ENCODE measurements around the gene SLX4IP.
A peak's percentile ranks its signal among the peaks of the same experiment; 100 is the strongest.
"Not testable (repeated sequence)": the region's sequence is repeated elsewhere in the genome, so short reads cannot be mapped to it uniquely, and the experiment has no call there.

Gene SLX4IP

GRCh38 chr20:10434832-10435812 is at the start of gene SLX4IP:
SLX4IP (plus strand) TSS chr20:10435305; CDS start chr20:10458205, 22,900 bp downstream.
- Mint-ChIP-seq H3K27me3 (no peaks in the 10 kb centered on the region), H3K27ac (peak within 1 kb of the TSS; percentile 97), H3K4me3 (peak within 1 kb of the TSS; percentile 87), H3K9me3 (no peaks in the 10 kb centered on the region), H3K36me3 (no peaks in the 10 kb centered on the region), H3K4me1 (peaks cover 37% of the 10 kb centered on the region)
- ATAC-seq, result peak; percentile 89

GRCh38 chr20:10385850-10386544 is 49.1 kb upstream of the SLX4IP start:
- H3K4me1 Mint-ChIP-seq, result no peaks in the 10 kb centered on the region
- H3K27ac Mint-ChIP-seq, result no peak overlapping the region
- no peak for ATAC-seq
- H3K4me3 Mint-ChIP-seq, result no peak overlapping the region
- H3K27me3 Mint-ChIP-seq, result peaks cover 25% of the 10 kb centered on the region
- H3K9me3 Mint-ChIP-seq, result no peaks in the 10 kb centered on the region
- H3K36me3 Mint-ChIP-seq, result no peaks in the 10 kb centered on the region

GRCh38 chr20:10387686-10388085 is 47.4 kb upstream of the SLX4IP start:
- Mint-ChIP-seq H3K9me3 (no peaks in the 10 kb centered on the region), H3K27me3 (peaks cover 24% of the 10 kb centered on the region), H3K36me3 (no peaks in the 10 kb centered on the region), H3K4me1 (no peaks in the 10 kb centered on the region), H3K27ac (no peak overlapping the region), H3K4me3 (no peak overlapping the region)
- no peak for ATAC-seq

DNA sequence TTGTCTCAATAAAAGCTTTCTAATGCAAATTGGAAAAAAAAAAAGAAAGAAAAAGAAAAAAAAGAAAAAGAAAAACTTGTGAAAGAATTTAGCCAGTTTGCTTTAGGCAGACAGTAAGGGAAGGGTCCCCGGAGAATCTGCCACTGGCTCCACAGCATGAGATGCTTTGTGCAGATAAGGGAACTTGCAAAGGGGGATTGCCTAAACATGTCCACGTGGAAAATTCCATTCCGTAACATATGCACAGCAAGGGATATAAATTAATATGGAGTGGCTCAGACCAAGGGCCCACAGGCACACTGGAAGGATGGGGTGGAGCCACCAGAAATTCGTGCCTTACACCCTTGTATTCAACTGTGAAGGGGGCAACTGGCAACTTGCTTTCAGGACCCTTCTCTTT is 46.5 kb upstream of the SLX4IP start:
- Mint-ChIP-seq H3K27me3 (peaks cover 15% of the 10 kb centered on the region), H3K9me3 (no peaks in the 10 kb centered on the region), H3K36me3 (no peaks in the 10 kb centered on the region), H3K4me3 (no peak overlapping the region), H3K4me1 (no peaks in the 10 kb centered on the region), H3K27ac (no peak overlapping the region)
- no peak for ATAC-seq

DNA sequence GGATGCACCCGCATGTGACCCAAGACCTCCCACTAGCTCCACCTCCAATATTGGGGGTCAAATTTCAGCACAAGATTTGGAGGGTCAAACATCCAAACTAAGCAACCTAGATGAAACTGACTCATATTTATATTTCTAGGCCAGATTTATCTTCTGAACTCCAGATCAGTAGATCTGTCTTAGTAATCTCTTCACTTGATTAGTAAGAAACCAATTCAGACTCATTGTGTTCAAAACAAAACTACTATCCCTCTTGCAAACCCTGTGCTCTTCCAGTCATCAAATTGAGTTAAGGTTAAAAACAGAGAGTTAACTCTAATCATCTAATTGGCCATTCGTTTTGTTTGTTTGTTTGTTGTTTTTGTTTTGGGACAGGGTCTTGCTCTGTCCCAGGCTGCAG is 44.4 kb upstream of the SLX4IP start:
- no peak overlapping the region for H3K4me3 Mint-ChIP-seq
- peaks cover 13% of the 10 kb centered on the region for H3K27me3 Mint-ChIP-seq
- H3K36me3 Mint-ChIP-seq, result no peaks in the 10 kb centered on the region
- no peaks in the 10 kb centered on the region for H3K4me1 Mint-ChIP-seq
- no peaks in the 10 kb centered on the region for H3K9me3 Mint-ChIP-seq
- H3K27ac Mint-ChIP-seq, result no peak overlapping the region
- no peak for ATAC-seq

DNA sequence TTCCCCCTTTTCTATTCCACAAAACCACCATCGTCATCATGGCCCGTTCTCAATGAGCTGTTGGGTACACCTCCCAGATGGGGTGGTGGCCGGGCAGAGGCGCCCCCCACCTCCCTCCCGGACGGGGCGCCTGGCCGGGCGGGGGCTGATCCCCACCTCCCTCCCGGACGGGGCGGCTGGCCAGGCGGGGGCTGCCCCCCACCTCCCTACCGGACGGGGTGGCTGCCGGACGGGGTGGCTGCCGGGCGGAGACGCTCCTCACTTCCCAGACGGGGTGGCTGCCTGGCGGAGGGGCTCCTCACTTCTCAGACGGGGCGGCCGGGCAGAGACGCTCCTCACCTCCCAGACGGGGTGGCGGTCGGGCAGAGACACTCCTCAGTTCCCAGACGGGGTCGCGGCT is 40.4 kb upstream of the SLX4IP start:
- not testable (repeated sequence) for H3K27me3 Mint-ChIP-seq, H3K4me3 Mint-ChIP-seq, ATAC-seq, H3K36me3 Mint-ChIP-seq, H3K27ac Mint-ChIP-seq, H3K4me1 Mint-ChIP-seq, H3K9me3 Mint-ChIP-seq

DNA sequence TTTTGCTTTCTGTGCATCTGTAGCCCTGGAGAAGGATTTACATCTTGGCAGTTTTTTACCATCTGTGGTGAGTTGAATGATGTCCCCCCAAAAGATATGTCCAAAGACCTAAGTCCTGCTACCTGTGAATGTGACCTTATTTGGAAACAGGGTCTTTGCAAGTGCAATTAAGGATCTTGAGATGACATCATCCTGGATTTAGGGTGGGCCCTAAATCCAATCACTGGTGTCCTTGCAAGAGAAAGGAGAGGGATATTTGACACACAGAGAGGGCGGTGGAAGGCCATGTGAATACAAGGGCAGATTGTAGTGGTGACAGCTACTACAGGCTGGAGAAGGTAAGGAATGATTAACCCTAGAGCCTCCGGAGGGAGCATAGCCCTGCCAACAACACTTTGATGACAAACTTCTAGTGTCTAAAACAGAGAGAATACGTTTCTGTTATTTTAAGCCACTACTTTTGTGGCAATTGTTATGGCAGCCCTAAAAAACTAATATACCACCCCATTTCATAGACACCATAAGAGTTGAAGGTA is 36.2 kb upstream of the SLX4IP start:
- no peak overlapping the region for H3K27ac Mint-ChIP-seq
- no peaks in the 10 kb centered on the region for H3K27me3 Mint-ChIP-seq
- H3K4me1 Mint-ChIP-seq, result peaks cover 9% of the 10 kb centered on the region
- H3K36me3 Mint-ChIP-seq, result no peaks in the 10 kb centered on the region
- H3K4me3 Mint-ChIP-seq, result no peak overlapping the region
- no peak for ATAC-seq
- H3K9me3 Mint-ChIP-seq, result no peaks in the 10 kb centered on the region

- no peaks in the 10 kb centered on the region for H3K27me3 Mint-ChIP-seq
- no peak overlapping the region for H3K4me3 Mint-ChIP-seq
- peak overlapping the region; percentile 31 for H3K27ac Mint-ChIP-seq
- no peak for ATAC-seq
- H3K4me1 Mint-ChIP-seq, result peaks cover 16% of the 10 kb centered on the region
- H3K9me3 Mint-ChIP-seq, result no peaks in the 10 kb centered on the region
- peaks cover 9% of the 10 kb centered on the region for H3K36me3 Mint-ChIP-seq
Measured at GRCh38 chr20:10402938-10403608, 32.0 kb upstream of the SLX4IP start.

GRCh38 chr20:10404023-10404628 is 31.0 kb upstream of the SLX4IP start:
- no peaks in the 10 kb centered on the region for H3K9me3 Mint-ChIP-seq
- no peak overlapping the region for H3K4me3 Mint-ChIP-seq
- no peak for ATAC-seq
- no peak overlapping the region for H3K27ac Mint-ChIP-seq
- H3K36me3 Mint-ChIP-seq, result peaks cover 9% of the 10 kb centered on the region
- H3K27me3 Mint-ChIP-seq, result no peaks in the 10 kb centered on the region
- peaks cover 16% of the 10 kb centered on the region for H3K4me1 Mint-ChIP-seq

GRCh38 chr20:10404959-10405530 is 30.1 kb upstream of the SLX4IP start:
- H3K36me3 Mint-ChIP-seq, result peaks cover 9% of the 10 kb centered on the region

DNA sequence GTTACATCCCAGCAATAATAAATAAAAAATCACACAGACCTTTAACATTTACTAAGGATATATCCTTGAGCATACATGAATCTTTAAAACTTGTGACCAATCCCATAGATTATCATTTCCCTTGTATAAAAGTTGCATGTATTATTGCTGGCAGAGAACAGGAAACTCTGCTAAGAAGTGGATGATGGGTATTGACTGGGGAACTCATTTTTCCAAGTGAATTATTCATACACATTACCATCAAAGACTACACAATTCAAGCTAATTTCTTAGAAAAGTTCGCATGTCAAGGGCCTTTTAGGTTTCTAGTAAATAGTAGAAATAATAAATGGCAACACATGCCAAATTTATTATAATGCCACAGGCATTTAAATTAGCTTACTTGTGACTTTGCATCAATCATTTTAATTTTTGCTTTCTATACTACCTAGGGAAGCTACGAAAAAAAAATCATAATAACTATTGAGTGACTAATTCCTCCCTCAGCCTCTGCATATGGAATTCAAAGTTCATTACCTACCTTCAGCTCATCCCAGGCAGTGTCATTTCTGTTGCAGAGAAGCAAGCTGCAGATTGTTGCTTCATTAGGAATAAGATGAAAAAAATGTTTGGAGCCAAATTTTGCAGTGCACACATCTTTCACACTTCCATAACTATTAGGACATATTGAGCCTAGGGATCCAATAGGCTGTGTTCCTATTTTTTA is 26.8 kb upstream of the SLX4IP start:
- peaks cover 9% of the 10 kb centered on the region for H3K36me3 Mint-ChIP-seq
- no peaks in the 10 kb centered on the region for H3K9me3 Mint-ChIP-seq
- H3K27ac Mint-ChIP-seq, result no peak overlapping the region
- no peaks in the 10 kb centered on the region for H3K27me3 Mint-ChIP-seq
- H3K4me1 Mint-ChIP-seq, result peaks cover 11% of the 10 kb centered on the region
- ATAC-seq, result no peak
- H3K4me3 Mint-ChIP-seq, result no peak overlapping the region

More at GRCh38 chr20:10404959-10405530, 30.1 kb upstream of the SLX4IP start:
- ATAC-seq, result no peak
- H3K4me3 Mint-ChIP-seq, result no peak overlapping the region
- H3K27me3 Mint-ChIP-seq, result no peaks in the 10 kb centered on the region
- H3K9me3 Mint-ChIP-seq, result no peaks in the 10 kb centered on the region
- H3K27ac Mint-ChIP-seq, result no peak overlapping the region
- peaks cover 16% of the 10 kb centered on the region for H3K4me1 Mint-ChIP-seq

DNA sequence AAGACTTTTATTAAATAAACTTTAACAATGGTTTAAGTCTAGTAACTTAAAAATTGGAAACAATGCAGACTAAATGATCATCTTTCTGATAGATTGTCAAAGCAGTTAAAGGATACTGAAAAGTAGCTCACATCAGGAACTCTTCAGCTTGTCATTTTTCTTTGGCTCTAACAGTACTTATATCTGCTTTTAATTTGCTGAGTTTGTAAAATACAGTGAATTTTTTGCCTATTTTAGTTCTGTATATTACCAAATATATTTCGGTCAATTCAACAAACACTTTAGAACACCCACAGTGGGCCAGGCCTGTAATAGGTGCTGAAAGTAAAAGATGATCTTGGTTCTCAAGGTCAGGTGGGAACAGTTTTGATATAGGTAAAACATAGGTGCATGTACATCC is 23.4 kb upstream of the SLX4IP start:
- no peak overlapping the region for H3K27ac Mint-ChIP-seq
- no peak for ATAC-seq
- peaks cover 5% of the 10 kb centered on the region for H3K36me3 Mint-ChIP-seq

GRCh38 chr20:10412591-10413408 is 22.3 kb upstream of the SLX4IP start:
- H3K27ac Mint-ChIP-seq, result no peak overlapping the region
- ATAC-seq, result no peak
- peaks cover 11% of the 10 kb centered on the region for H3K36me3 Mint-ChIP-seq
- H3K4me1 Mint-ChIP-seq, result peaks cover 21% of the 10 kb centered on the region
- H3K4me3 Mint-ChIP-seq, result no peak overlapping the region
- H3K9me3 Mint-ChIP-seq, result no peaks in the 10 kb centered on the region
- H3K27me3 Mint-ChIP-seq, result no peaks in the 10 kb centered on the region

More for the DNA sequence above, 23.4 kb upstream of the SLX4IP start:
- H3K27me3 Mint-ChIP-seq, result no peaks in the 10 kb centered on the region
- H3K4me3 Mint-ChIP-seq, result no peak overlapping the region
- H3K4me1 Mint-ChIP-seq, result peaks cover 12% of the 10 kb centered on the region
- H3K9me3 Mint-ChIP-seq, result no peaks in the 10 kb centered on the region

Data from stimulated activated memory B cell treated with anti-CD40 and anti-IgM and Interleukin-4, amounts not matched to agents 10 μg/mL and 1 μg/mL and 100 μg/mL, for 72 hours (primary cell).